HG03558 (cell line): ENCODE measurements around the gene SEC16A.

Experiments used
- ATAC-seq: cut with Tn5 transposase; IDR thresholded peaks from one replicate; pipeline ENCODE4 v1.9.1; 2021; ENCODE audit warnings: moderate number of reproducible peaks; ENCODE audit not compliant: unreplicated experiment; ENCODE audit errors: extremely low read depth

The SEC16A gene, protein sequence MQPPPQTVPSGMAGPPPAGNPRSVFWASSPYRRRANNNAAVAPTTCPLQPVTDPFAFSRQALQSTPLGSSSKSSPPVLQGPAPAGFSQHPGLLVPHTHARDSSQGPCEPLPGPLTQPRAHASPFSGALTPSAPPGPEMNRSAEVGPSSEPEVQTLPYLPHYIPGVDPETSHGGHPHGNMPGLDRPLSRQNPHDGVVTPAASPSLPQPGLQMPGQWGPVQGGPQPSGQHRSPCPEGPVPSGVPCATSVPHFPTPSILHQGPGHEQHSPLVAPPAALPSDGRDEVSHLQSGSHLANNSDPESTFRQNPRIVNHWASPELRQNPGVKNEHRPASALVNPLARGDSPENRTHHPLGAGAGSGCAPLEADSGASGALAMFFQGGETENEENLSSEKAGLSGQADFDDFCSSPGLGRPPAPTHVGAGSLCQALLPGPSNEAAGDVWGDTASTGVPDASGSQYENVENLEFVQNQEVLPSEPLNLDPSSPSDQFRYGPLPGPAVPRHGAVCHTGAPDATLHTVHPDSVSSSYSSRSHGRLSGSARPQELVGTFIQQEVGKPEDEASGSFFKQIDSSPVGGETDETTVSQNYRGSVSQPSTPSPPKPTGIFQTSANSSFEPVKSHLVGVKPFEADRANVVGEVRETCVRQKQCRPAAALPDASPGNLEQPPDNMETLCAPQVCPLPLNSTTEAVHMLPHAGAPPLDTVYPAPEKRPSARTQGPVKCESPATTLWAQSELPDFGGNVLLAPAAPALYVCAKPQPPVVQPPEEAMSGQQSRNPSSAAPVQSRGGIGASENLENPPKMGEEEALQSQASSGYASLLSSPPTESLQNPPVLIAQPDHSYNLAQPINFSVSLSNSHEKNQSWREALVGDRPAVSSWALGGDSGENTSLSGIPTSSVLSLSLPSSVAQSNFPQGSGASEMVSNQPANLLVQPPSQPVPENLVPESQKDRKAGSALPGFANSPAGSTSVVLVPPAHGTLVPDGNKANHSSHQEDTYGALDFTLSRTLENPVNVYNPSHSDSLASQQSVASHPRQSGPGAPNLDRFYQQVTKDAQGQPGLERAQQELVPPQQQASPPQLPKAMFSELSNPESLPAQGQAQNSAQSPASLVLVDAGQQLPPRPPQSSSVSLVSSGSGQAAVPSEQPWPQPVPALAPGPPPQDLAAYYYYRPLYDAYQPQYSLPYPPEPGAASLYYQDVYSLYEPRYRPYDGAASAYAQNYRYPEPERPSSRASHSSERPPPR (N-terminal part only)

DNA sequence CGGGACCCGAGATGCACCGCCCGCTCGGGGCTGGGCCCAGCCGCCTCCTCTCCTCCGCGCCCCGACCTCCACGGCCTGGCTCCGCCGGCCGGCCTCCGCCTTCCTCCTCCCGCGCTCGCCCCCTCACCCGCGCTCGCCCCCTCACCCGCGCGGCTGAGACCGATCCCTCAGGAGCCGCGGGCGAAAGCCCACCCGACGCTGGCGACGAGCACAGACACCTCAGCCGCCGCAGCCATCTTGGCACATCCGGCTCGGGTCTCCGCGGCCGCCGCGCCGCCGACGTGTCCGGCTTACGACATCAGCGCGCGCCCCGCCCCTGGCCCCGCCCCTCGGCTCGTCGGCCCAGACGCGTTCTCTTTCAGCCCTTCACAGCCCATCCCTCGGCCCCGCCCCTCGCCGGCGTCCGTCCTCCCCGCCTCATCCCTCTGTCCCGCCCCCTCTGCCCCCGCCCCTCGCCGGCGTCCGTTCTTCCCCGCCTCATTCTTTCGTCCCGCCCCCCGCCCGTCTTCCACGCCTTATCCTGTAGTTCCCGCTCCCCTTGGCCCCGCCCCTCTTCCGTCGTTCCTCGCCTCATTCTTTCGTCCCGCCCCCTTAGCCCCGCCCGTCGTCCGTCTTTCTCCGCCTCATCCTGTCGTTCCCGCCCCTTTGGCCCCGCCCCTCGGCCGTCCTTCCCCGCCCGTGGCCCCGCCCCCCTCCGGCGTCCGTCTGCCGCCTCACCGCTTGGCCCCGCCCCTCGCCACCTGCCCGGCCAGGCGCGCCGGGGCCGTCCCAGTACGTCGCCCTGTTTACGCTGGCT lies at the start of gene SEC16A:
TSS of gene SEC16A (minus strand) at position 248 of the 796 bp plus-strand sequence. CDS start 5,425 bp downstream, outside the sequence.
- peak; percentile 34 for ATAC-seq

DNA sequence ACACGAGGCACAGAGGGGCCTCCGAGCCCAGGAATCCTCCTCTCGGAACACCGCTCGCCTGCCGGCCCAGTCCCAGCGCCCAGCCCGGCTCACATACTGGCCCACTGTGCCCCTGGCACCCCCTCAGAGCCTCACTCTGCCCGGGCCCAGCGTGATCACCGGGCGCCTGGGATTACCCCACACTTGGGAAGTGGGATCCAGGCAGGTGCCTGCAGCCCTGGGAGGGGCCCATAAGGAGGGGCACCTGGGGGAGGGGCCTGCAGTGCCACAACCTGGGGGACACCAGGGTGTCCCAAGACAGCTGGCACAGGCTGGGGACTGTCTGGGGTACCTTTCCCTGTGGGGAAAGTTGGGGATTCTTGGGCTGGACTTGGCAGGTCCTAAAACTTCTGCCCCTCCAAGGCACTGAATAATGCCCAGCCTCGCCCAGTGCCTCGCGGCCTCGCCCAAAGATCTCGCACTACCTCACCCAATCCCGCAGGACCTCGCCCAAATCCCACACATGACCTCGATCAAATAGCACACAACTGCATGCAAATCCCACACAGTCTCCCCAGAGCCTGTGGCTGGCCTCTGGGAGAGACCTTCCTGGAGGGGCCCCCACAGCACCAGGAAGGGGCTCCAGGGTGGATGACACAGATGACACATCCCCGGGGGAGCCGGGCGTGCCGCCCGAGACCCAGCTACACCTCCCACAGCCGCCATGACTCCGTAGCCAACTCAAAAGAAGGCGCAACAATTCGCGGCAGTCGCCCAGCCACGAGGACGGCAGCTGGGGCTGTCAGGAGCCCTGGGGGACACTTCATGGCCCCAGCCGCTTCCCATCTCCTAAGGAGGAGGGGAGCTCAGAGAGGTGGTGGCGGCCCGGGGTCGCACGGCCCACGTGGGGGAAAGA lies 49.3 kb upstream of the SEC16A start:
- ATAC-seq, result no peak

DNA sequence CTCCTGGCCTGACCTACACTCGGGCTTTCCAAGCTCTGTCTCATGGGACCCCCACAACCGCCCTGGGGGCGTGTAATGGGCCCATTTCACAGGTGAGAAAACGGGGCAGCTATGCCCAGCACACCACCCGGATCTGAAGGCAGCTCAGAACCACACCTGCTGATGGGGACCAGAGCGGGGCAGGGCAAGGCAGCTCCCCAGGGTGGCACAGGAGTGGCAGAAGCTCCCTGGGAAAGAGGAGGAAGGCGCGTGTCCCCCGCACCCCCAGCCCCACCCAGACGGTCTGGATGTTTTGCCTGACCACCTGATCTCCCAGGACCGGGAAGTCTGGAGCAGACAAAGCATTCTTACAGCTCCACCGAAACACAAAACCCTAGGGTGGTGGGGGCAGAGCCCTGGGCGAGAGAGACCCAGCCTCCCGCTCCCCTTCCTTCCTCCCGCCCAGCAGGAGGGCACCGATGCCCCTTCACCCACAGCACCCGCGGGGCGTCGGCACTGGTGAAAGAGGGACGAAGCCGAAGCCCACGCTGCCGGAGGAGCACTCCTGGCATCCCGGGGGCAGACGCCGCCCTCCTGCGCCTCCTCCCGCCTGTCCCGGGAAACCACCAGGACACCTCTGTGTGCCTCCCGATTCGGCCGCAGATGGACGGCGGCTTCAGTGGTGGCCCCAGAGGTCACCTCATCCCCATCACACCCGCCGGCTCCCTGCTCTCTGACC lies 48.5 kb upstream of the SEC16A start:
- ATAC-seq, result no peak

DNA sequence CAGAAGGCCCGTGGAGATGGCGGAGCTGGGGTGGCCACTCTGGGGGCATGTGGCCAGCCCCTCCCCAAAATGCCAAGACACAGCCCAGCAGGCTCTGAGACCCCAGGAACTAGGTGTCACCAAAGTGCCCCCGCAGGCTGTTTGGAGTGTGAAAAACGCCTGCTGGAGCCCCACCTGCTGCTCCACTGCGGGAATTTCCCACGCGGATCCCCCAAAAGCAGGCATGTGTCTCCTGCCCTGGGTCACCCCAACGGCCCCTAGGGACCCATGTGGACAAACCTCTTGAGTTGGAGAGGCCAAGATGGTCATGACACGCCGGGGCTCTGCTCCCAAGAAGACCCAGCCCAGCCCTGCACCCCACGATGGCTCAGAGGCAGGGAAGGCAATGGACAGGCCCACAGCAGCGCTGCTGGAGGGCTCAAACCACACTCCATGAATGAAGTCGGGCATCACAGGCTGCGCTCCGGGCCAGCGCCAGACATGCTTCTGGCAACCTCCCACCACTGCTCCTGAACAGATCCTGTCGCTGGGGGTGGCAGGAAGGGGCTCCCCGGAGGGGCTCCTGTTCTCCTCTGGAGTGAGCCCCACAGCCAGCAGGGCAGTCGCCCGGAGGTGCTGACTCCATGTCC lies 47.7 kb upstream of the SEC16A start:
- no peak for ATAC-seq

DNA sequence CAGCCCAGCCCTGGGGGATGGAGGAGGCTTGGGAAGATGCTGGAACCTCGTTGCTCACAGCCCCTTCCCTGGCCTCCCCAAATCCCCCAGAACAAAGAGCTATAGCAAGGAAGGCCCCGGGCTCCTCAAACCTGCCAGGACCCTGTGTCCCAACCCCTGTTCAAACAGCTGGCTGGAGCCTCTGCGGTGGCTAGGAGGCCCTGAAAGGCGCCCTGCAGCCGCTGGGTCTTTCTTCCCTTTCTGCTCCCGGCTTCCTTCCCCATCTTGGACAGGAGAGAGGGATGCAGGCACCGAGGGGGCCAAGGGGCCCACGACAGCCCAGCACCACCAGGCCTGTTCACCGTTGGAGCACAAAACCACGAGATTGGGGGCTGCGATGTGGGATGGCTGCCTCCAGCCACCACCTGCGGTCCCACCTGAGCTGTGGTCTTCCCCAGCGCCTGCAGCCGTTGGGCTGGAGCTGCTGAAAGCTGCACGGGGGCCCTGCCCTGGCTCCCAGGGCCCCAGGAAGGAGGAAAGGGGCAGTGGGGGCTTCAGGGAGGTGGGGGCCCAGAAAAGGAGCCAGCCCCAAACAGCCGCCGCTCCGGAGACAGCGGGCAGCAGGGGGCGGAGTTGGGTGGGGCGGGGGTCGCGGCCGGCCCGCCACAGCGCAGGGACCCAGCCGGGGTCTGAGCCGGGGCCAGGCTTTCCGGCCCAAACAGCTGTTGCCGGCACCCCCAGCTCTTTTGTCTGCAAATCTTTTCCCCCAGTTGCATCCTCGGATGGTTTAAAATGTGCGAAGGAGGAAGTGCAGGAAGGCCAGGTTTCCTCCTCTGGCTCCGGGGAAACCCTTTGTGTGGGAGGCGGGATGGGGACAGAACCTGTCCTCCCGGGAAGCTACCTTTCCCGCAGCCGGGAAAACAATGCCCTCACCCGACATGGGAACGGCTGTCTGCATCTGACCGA lies 46.9 kb upstream of the SEC16A start:
- no peak for ATAC-seq

DNA sequence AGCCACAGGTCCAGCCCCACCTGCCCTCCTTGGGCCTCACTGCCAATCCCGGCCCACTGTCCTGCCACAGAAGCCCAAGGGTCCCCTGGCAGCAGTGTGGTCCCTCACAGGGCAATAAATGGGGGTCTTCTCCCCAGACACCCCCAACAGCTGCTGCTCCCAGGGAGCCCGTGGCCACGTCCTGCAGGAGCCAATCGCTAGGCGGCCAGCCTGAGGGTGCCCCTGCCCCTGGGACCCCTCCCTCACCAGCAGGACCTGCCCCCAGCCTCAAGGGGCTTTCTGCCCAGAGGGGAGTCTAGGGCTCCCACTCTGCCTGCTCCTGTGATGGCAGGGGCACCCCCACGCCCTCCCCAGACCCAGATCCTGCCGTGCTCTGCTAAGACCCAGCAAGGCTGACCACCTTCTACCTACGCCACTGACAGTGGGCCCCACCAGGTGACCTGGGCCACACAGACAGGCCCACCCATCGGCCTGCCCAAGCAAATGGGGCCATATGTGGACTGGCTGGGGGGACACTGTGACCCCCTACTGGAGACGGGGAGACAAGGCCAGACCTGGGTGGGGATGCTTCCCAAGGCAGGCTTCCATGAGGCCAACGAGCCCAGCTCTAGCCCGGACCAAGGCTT lies 46.0 kb upstream of the SEC16A start:
- no peak for ATAC-seq

DNA sequence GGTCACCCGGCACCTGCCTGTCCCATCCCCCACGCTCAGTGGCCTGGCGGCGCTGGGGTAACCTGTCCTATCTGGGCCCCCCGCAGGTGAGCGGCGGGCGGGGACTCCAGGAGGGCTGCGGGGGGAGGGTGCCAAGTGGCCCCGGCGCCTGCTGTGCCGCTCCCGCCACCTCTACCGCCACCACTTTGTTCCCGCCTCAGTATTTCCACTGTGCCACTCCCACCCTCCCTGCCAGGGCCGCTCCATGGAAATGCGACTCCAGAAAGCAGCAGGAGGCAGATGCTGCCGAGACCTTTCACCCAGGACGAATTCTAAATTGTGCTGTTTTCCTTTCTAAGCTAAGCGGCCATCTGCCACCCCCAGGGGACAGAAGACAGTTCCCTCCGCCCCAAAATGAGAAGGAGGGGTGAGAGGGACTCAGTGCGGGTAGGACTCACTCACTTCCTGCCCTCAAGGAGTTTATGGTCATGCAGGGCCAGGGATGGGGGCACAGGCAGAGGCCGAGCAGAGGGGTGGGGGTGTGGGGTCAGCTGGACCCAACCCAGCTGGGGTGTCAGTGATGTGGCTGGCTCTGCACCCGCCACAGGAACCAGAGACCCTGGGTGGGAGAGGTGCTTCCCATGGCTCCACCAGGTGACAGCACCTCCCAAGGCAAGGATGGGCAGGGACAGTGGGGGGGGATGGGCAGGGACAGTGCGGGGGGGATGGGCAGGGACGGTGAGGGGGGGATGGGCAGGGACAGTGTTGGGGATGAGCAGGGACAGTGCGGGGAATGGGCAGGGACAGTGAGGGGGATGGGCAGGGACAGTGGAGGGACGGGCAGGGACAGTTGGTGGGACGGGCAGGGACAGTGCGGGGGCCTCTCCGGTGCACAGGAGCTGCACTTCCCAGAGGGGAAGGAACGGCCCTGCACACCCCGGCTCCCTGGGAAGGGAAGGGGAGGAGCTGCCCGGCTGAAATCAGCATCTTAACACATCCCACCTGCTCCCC lies 45.2 kb upstream of the SEC16A start:
- ATAC-seq, result no peak

DNA sequence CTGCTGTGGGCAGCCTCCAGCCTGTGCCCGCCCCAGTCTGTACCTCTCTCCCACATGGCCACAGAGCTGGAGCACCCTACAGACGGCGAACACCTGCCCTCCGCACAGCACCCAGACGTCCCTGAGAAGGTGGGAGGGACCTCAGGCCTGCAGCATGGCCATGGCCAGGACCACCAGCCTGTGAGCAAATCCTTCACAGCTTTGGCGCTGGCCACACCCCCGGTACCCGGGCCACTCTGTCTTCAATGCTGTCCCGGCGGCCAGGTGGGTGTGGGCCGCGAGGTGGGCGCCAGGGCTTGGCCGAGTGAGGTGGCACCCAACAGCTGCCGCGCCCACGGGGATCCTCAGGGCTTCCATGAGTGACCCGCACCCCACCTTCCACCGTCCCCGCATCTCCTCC lies 44.3 kb upstream of the SEC16A start:
- no peak for ATAC-seq

DNA sequence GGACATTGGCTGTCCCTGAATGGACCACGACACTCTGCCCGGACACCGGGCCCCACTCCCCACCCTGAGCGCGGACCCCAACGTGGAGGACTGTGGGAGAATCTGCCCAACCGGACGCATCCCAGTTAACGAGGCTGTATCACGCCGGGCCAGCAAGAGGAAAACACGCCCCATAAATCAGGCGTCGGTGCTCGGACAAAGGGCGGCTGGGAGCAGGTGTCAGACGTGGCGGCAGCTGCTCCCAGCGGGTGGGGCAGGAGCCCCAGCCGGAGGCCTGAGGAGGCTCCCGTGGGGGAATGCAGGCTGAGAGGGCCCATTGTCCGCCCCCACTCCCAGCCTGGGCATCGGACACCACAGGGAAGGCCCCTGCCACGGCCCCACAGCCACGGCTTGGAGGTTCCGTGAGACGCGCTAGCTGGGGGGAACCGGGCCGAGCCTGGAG lies 43.8 kb upstream of the SEC16A start:
- ATAC-seq, result no peak

DNA sequence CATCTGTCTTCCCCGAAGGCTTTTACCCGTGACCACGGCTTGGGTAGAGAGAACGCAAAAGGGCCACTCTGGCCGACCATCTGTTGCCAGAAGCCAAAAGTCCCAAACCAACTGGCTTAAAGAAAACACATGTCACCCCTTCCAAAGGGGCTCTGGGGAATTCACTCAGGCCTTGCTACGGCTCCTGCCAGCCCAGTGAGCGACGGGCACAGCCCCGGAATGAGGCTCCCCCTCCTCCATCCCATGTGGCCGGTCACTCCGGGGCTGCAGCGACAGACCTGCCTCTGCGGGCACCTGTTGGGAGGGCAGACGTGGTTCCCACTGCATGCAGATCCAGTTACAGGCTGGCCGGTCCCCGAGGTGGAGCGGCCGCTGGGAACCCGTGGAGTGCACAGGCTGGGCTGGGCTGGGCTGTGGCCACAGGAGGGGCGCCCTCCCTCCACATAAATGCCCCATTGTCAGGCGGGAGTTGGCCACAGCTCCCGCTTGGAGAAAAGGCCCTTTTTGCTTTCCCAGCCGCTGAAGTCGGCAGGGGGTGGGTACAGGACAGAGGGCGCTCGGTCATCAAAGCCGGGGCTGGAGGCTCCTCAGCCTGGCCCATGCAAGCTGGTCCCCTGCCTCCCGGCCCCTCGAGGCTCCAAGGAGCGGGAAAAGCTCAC lies 43.1 kb upstream of the SEC16A start:
- ATAC-seq, result no peak

DNA sequence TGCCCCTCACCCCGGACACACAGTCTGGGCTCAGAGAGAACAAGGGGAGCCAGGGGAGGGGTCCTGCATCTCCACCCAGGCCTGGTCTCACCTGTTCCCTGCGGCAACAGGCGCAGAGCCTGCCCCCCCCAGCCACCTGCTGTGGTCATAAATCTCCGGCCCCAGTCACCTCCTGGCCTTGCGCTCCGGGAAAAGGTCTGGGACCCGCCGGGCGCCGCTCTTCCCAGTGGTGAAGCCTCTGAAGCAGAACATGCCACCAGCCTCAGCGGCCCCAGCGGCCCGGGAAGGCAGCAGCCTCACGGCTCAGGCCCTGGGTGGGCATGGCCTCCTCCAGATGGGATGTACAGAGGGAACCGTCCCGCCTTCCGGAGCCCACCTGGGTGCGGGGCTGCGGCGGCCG lies 42.4 kb upstream of the SEC16A start:
- no peak for ATAC-seq

DNA sequence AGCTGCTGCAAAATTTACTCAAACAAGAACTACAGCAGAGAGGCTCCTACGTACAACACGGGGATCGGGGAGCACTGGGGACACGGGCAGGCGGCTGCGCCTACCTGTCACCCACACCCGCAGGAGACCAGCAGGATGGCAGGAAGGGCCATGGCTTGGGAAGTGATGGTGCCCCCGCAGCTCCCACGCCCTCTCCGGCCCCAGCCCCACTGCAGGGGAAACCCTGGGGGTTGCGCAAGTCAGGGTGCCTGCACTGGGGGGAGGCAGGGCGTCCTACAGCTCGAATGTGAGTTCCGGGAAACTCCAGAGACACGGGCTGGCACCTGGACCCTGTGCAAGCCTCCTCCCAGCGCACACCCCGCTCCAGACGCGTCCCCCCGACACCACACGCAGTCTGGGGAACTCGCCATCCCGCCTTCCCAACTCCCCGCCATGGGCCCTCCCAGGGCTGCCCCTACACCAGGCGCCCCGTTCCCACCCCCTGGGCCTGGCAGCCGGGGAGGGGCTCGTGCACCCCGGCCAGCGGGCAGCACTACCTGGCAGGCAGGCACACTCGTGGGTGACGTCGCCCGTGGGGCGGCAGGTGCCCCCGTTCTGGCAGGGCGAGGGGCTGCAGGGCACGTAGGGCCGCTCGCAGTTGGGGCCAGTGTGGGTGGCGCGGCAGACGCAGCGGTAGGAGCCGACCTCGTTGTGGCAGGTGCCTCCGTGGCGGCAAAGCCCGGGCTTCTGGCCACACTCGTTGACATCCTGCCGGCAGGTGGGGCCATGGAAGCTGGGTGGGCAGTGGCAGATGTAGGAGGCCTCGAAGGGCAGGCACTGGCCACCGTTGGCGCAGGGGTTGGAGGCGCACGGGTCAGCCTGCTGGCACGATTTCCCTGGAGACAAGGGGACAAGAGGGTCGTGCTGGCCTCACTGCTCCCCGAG lies 39.7 kb upstream of the SEC16A start:
- ATAC-seq, result no peak

DNA sequence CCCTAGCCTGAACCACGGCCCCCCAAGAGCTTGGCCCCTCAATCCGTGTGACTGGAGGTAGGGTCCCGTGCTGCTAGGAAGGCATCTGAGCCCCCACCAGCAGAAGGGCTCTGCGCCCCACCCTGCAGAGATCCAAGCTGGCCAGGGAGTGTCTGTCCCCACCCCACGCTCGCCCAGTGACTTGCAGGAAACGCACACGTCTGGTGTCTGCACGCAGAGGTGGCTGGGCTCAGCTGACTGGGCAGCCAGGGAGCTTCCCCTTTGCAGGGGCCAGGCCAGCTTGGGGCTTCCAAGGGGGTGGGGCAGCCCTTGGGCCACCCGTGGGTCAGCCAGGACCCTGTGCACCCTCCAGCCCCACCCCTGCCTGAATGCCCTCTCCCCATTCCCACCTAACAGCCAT lies 38.7 kb upstream of the SEC16A start:
- ATAC-seq, result no peak
